ACC112 (cell line): ENCODE results near the gene NPIPA8.
"Not testable (repeated sequence)": the region's sequence is repeated elsewhere in the genome, so short reads cannot be mapped to it uniquely, and the experiment has no call there.

Source experiments
- H2AFZ ChIP-seq: fragments of 200-600 bp; sonication (generic); one replicate; pipeline ENCODE4 v1.6.0; 2017; ENCODE audit warnings: antibody characterized with exemption, low read length; ENCODE audit not compliant: unreplicated experiment
- H3K27ac ChIP-seq: fragments of 200-600 bp; sonication (generic); 2 replicates; pipeline ENCODE4 v1.5.1; 2014; ENCODE audit warnings: low read depth, mild to moderate bottlenecking, antibody characterized with exemption, low read length, moderate library complexity
- H3K27me3 ChIP-seq: fragments of 200-600 bp; sonication (generic); 2 replicates; pipeline ENCODE4 v1.6.1; 2014; ENCODE audit warnings: mild to moderate bottlenecking, antibody characterized with exemption, low read length, moderate library complexity, mixed read lengths; ENCODE audit not compliant: insufficient read depth
- H3K36me3 ChIP-seq: fragments of 200-600 bp; sonication (generic); 2 replicates; pipeline ENCODE4 v1.6.1; 2016; ENCODE audit warnings: mild to moderate bottlenecking, antibody characterized with exemption, low read length, moderate library complexity, mixed read lengths; ENCODE audit not compliant: insufficient read depth
- H3K4me1 ChIP-seq: fragments of 200-600 bp; sonication (generic); one replicate; pipeline ENCODE4 v1.6.1; 2016; ENCODE audit warnings: low read length, mixed read lengths; ENCODE audit not compliant: insufficient read depth, unreplicated experiment, control insufficient read depth
- H3K4me3 ChIP-seq: fragments of 200-600 bp; sonication (generic); 2 replicates; pipeline ENCODE4 v1.5.1; 2014; ENCODE audit warnings: mild to moderate bottlenecking, low read depth, low read length
- H3K79me2 ChIP-seq: fragments of 200-600 bp; sonication (generic); one replicate; pipeline ENCODE4 v1.6.0; 2016; ENCODE audit warnings: low read length; ENCODE audit not compliant: control insufficient read depth, unreplicated experiment, insufficient read depth

The NPIPA8 gene

DNA sequence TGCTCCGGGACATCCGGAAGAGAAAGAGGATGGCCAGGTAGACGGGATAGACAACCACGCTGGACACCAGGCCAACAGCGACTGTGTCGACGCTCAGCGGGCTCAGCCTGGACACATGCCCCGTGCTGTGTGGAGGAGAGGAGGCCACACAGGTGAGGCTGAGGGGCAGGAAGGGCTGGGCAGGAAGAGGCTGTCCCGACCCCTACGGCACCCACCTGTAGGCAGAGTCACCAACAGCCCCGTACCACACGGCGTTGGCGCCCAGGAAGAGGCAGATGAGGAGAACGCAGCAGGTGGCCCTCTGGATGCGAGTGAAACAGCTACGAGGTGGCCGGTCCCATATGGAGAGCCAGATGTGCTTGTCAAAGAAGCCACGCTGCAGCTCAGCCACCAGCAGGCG lies at the start of gene NPIPA8:
Gene NPIPA8 (minus strand): TSS at position 101 of the 400 bp plus-strand sequence. CDS start 4,074 bp downstream, outside the sequence.
- not testable (repeated sequence) for H3K27ac ChIP-seq, H3K36me3 ChIP-seq, H3K27me3 ChIP-seq, H3K4me3 ChIP-seq, H3K4me1 ChIP-seq, H2AFZ ChIP-seq, H3K79me2 ChIP-seq

DNA sequence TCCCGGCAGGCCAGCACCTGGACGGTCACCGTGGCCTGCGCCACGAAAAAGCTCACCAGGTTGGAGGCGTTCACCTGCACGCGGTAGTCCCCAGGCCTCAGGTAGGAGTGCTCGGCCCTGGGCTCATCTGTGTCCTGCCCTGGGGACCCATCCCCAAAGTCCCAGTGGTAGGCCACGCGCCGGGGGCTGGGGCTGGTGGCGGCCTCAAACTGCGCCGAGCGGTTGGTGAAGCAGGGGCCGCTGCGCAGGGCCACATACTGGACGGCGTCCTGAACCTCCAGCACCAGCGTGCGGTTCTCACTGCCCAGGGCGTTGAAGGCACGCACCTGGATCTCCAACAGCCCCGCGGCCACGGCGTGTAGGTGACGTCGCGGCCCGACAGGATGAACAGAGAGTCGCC lies 48.7 kb upstream of the NPIPA8 start:
- not testable (repeated sequence) for H3K4me1 ChIP-seq, H3K79me2 ChIP-seq, H2AFZ ChIP-seq, H3K27ac ChIP-seq, H3K27me3 ChIP-seq, H3K36me3 ChIP-seq, H3K4me3 ChIP-seq

GRCh38 chr16:18384869-18385268 lies 48.3 kb upstream of the NPIPA8 start:
- not testable (repeated sequence) for H2AFZ ChIP-seq, H3K27me3 ChIP-seq, H3K4me1 ChIP-seq, H3K79me2 ChIP-seq, H3K36me3 ChIP-seq, H3K27ac ChIP-seq, H3K4me3 ChIP-seq

DNA sequence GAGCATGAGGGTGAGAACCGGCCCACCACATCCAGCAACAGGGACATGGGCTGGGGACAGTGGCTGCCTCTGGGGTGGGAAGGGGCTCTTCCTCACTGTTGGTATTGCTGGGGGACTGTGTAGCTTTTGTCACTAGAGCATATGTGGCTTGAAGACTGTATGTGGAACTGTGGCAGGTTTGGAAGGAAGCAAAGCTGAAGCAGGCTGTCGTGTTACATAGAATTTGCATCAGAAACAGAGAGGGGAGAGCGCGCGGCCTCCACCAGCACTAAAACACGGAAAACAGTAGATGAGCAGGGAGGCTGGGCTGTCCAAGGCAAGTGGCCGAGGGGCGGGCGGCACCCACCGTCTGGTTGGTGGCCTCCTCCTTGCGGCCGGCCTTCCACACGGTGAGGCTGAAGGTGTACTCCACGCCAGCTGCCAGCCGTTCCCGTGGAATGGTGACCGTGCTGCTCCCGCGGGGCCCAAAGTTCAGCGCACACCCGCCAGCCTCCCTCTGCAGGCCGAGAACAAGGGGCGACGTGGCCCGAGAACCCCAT lies 47.6 kb upstream of the NPIPA8 start:
- H3K4me3 ChIP-seq, H3K4me1 ChIP-seq, H2AFZ ChIP-seq, H3K79me2 ChIP-seq, H3K36me3 ChIP-seq, H3K27me3 ChIP-seq, H3K27ac ChIP-seq: not testable (repeated sequence)

DNA sequence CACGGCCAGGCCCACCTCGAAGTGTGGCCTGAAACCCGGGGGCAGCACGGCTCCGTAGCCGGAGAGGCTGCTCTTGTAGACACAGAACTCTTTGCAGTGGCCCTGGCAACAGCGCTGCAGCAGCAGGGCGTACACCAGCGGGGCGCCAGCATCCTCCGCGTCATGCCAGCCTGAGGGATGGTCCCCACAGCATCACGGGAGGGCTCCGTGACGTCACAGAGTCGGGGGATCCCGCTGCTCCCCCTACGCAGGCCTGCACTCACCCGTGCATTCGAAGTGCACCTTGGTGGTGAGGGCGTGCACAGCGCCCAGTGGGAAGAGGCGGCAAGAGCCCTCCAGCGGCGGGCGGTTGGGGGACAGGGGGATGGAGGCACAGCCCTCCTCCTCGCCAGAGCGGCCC lies 46.2 kb upstream of the NPIPA8 start:
- not testable (repeated sequence) for H3K4me3 ChIP-seq, H3K79me2 ChIP-seq, H3K27ac ChIP-seq, H3K36me3 ChIP-seq, H2AFZ ChIP-seq, H3K4me1 ChIP-seq, H3K27me3 ChIP-seq

- not testable (repeated sequence) for H3K27ac ChIP-seq, H3K4me1 ChIP-seq, H3K36me3 ChIP-seq, H2AFZ ChIP-seq, H3K4me3 ChIP-seq, H3K27me3 ChIP-seq, H3K79me2 ChIP-seq
Measured at GRCh38 chr16:18347742-18348141, 11.2 kb upstream of the NPIPA8 start.

DNA sequence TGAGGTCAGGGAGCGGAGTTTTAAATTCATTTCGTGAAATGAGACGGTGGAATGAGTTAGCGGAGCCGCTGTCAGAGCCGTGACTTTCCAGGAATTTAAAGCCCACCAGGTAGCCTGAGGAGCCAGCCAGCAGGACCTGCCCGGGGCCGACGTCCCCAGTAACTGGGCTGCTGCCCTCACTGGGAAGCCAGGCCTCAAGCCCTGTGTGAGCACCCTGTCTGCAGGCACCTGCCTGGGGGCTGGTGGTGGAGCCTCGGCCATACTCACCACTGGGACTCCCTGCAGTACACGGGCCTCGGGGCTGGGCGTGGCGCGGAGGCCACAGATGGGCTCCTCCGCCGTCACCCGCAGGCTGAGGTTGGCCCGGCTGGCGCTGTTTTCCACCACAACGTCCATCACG lies 10.5 kb upstream of the NPIPA8 start:
- not testable (repeated sequence) for H3K4me1 ChIP-seq, H3K36me3 ChIP-seq, H3K4me3 ChIP-seq, H2AFZ ChIP-seq, H3K27me3 ChIP-seq, H3K79me2 ChIP-seq, H3K27ac ChIP-seq

GRCh38 chr16:18344634-18345033 lies 8.1 kb upstream of the NPIPA8 start:
- not testable (repeated sequence) for H2AFZ ChIP-seq, H3K79me2 ChIP-seq, H3K27ac ChIP-seq, H3K36me3 ChIP-seq, H3K4me1 ChIP-seq, H3K27me3 ChIP-seq, H3K4me3 ChIP-seq

GRCh38 chr16:18341986-18342385 lies 5.5 kb upstream of the NPIPA8 start:
- not testable (repeated sequence) for H3K4me1 ChIP-seq, H3K4me3 ChIP-seq, H3K27me3 ChIP-seq, H3K27ac ChIP-seq, H2AFZ ChIP-seq, H3K79me2 ChIP-seq, H3K36me3 ChIP-seq

- not testable (repeated sequence) for H3K27me3 ChIP-seq, H3K79me2 ChIP-seq, H2AFZ ChIP-seq, H3K4me1 ChIP-seq, H3K36me3 ChIP-seq, H3K27ac ChIP-seq, H3K4me3 ChIP-seq
Measured at GRCh38 chr16:18341417-18341960, 5.0 kb upstream of the NPIPA8 start.

DNA sequence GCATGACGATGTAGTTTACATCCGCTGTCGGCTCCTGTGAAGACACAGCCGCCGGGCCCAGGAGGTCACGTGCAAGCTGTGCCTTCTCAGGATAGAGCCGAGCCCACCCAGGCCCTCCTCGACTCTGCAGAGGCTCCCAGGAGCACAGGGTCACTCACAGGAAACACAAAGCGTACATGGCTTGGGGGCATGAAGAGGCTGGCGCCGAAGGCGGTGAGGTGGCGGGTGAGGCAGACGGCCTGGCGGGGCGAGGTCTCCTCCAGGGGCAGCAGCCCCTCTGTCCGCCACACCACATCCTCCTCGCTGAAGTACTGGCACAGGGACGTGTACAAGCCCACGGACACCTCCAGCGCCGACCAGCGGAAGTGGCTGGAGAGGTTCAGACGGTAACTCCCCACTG lies 2.7 kb upstream of the NPIPA8 start:
- H3K79me2 ChIP-seq, H3K4me3 ChIP-seq, H3K4me1 ChIP-seq, H3K27ac ChIP-seq, H3K36me3 ChIP-seq, H3K27me3 ChIP-seq, H2AFZ ChIP-seq: not testable (repeated sequence)
